Lower lobe of right lung (tissue), 2 donors: ENCODE measurements around the gene DUS4L. TPM values are rescaled to one million over a fixed set of nuclear protein-coding genes. Genes with fewer than 3 reads are reported as not detected.
"Not testable (repeated sequence)": the region's sequence is repeated elsewhere in the genome, so short reads cannot be mapped to it uniquely, and the experiment has no call there.

Experiments
- ATAC-seq, 2 donors: fragments of 200-7000 bp; cut with Tn5 transposase; one replicate each; pipeline ENCODE4 v1.9.1; 2020 to 2022; ENCODE audit warnings: mild to moderate bottlenecking in 2 of 2, moderate library complexity in 2 of 2
- DNase-seq: peaks from one replicate; pipeline ENCODE4 v3.0.0-alpha.2; 2020
- H3K27ac ChIP-seq: fragments of 200-600 bp; one replicate; pipeline ENCODE4 v1.8.0; 2022
- H3K27me3 ChIP-seq: fragments of 200-600 bp; one replicate; pipeline ENCODE4 v1.8.0; 2022; ENCODE audit warnings: low read depth
- H3K36me3 ChIP-seq: fragments of 200-600 bp; one replicate; pipeline ENCODE4 v1.8.0; 2022; ENCODE audit warnings: mild to moderate bottlenecking
- H3K4me1 ChIP-seq: fragments of 200-600 bp; one replicate; pipeline ENCODE4 v1.8.0; 2022
- H3K4me3 ChIP-seq: fragments of 200-600 bp; one replicate; pipeline ENCODE4 v1.8.0; 2022; ENCODE audit warnings: mild to moderate bottlenecking
- H3K9me3 ChIP-seq: fragments of 200-600 bp; one replicate; pipeline ENCODE4 v1.8.0; 2022
- CTCF ChIP-seq: fragments of 200-600 bp; IDR thresholded peaks from one replicate; pipeline ENCODE4 v1.8.0; 2022; ENCODE audit warnings: antibody characterized with exemption, mild to moderate bottlenecking
- intact Hi-C: fragments of 100-400 bp; cut with DNase I; formaldehyde crosslinking; loops from one replicate; pipeline ENCODE4 v1.11.0; 2022
- total RNA-seq: library from RNA; stranded (reverse); fragmentation: NEBNext Ultra II Directional; extraction: Animal tissue kit (Norgen Biotek cat#: 25700); gene quantifications from one replicate; pipeline ENCODE4 v1.2.1, GENCODE V29; 2021
- donor health status: DM: no; HTN: yes; CAD: no; lungs with severe emphysema.

The DUS4L gene
- total RNA-seq, 1 donor from 2014 or later, result 5.3 TPM

- Histone ChIP-seq H3K27ac (no peak overlapping the region), H3K4me1 (no peaks in the 10 kb centered on the region), H3K36me3 (peaks cover 12% of the 10 kb centered on the region), H3K9me3 (no peaks in the 10 kb centered on the region), H3K4me3 (no peak overlapping the region), H3K27me3 (no peaks in the 10 kb centered on the region)
- no peak for ATAC-seq
- no peak for DNase-seq
- no peak for TF ChIP-seq CTCF
- intact Hi-C loops, result no loop called here
Measured at GRCh38 chr7:107534139-107534538, 29.6 kb upstream of the DUS4L start.

- peaks cover 24% of the 10 kb centered on the region for H3K36me3 ChIP-seq
- H3K4me1 ChIP-seq, H3K27ac ChIP-seq, ATAC-seq, H3K27me3 ChIP-seq, H3K9me3 ChIP-seq, H3K4me3 ChIP-seq, intact Hi-C loops, DNase-seq: not testable (repeated sequence)
Measured at GRCh38 chr7:107537228-107537627, 26.5 kb upstream of the DUS4L start.

GRCh38 chr7:107538001-107538400 lies 25.8 kb upstream of the DUS4L start:
- no peak for DNase-seq
- Histone ChIP-seq H3K27ac (no peak overlapping the region), H3K36me3 (peaks cover 24% of the 10 kb centered on the region)

GRCh38 chr7:107543338-107543993 lies 20.3 kb upstream of the DUS4L start:
- intact Hi-C loops, result no loop called here

More at GRCh38 chr7:107538001-107538400, 25.8 kb upstream of the DUS4L start:
- H3K27me3 ChIP-seq, result no peaks in the 10 kb centered on the region
- no peak for ATAC-seq
- no peak for TF ChIP-seq CTCF
- no peak overlapping the region for H3K4me3 ChIP-seq
- intact Hi-C loops, result no loop called here
- no peaks in the 10 kb centered on the region for H3K4me1 ChIP-seq
- no peaks in the 10 kb centered on the region for H3K9me3 ChIP-seq

GRCh38 chr7:107544848-107545591 lies 18.8 kb upstream of the DUS4L start:
- no peaks in the 10 kb centered on the region for H3K4me1 ChIP-seq
- intact Hi-C loops, result no loop called here
- no peak for TF ChIP-seq CTCF

More at GRCh38 chr7:107543338-107543993, 20.3 kb upstream of the DUS4L start:
- Histone ChIP-seq H3K4me3 (no peak overlapping the region), H3K27ac (no peak overlapping the region), H3K27me3 (no peaks in the 10 kb centered on the region), H3K9me3 (peaks cover 13% of the 10 kb centered on the region), H3K4me1 (no peaks in the 10 kb centered on the region), H3K36me3 (peaks cover 39% of the 10 kb centered on the region)
- no peak for TF ChIP-seq CTCF
- ATAC-seq (no peak), DNase-seq (no peak)

GRCh38 chr7:107551936-107552335 lies 11.8 kb upstream of the DUS4L start:
- ATAC-seq (no peak), DNase-seq (no peak)
- Histone ChIP-seq H3K4me3 (no peak overlapping the region), H3K27me3 (no peaks in the 10 kb centered on the region), H3K9me3 (no peaks in the 10 kb centered on the region), H3K36me3 (peaks cover 39% of the 10 kb centered on the region), H3K4me1 (no peaks in the 10 kb centered on the region), H3K27ac (no peak overlapping the region)
- TF ChIP-seq CTCF, result no peak
- intact Hi-C loops, result no loop called here

More at GRCh38 chr7:107544848-107545591, 18.8 kb upstream of the DUS4L start:
- no peak overlapping the region for H3K27ac ChIP-seq
- no peak overlapping the region for H3K4me3 ChIP-seq
- H3K36me3 ChIP-seq, result peaks cover 33% of the 10 kb centered on the region
- DNase-seq (no peak), ATAC-seq (no peak)
- no peaks in the 10 kb centered on the region for H3K27me3 ChIP-seq
- H3K9me3 ChIP-seq, result peaks cover 13% of the 10 kb centered on the region
